ENCODE measurements around the gene NPR2.

GRCh38 chr9:35754264-35754663 lies 37.1 kb upstream of the NPR2 start, which contains the start of gene MSMP:
- no peak for TF ChIP-seq CTCF (IDR thresholded peaks at IDR 0.05)
- no peak for TF ChIP-seq POLR2A (IDR thresholded peaks at IDR 0.05)
